Measurements from ENCODE around the gene STAB1. TPM values are rescaled to one million over a fixed set of nuclear protein-coding genes. Genes with fewer than 3 reads are reported as not detected.
A peak's percentile ranks its signal among the peaks of the same experiment; 100 is the strongest.

The STAB1 gene
- total and polyA plus RNA-seq, 2 donors, result 19.5 to 315 TPM

DNA sequence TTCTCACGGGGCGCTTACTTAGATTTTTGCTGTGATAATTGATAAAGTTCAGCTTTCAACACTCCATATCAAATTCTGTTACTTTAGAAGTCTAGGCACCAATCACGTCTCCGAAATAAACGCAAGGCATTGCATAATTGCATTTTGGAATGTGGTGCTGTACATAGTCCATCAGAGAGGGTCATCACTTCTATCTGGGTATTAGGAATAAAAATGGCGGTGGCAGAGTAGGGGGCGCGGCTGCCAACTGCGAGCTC is 40.9 kb downstream of the STAB1 start:
- WGBS, result 19% methylated on average over 9 of the region's 9 CpGs
- Histone ChIP-seq H3K27ac (ENCODE audit: low read depth in 1 of 2, low read length in 1 of 2) (no peak overlapping the region), H3K36me3 (ENCODE audit: control insufficient read depth in 2 of 2, insufficient read depth in 2 of 2, low read length in 1 of 2) (peaks cover 0 to 4% of the 10 kb centered on the region in 2 donors), H3K4me3 (ENCODE audit: low read length in 2 of 2) (peak overlapping the region in 1 of 2 donors; percentile 30), H3K9me3 (ENCODE audit: control insufficient read depth in 2 of 2, insufficient read depth in 1 of 2, low read length in 1 of 2) (peaks cover 0 to 1% of the 10 kb centered on the region in 2 donors), H3K27me3 (ENCODE audit: control insufficient read depth in 2 of 2, insufficient read depth in 1 of 2, low read length in 1 of 2) (peaks cover 0 to 19% of the 10 kb centered on the region in 2 donors), H3K4me1 (ENCODE audit: control insufficient read depth in 2 of 2, insufficient read depth in 2 of 2, low read length in 2 of 2) (peaks cover 32 to 51% of the 10 kb centered on the region in 2 donors)
- no peak for DNase-seq (ENCODE audit: low read depth in 6 of 9, low spot score in 9 of 9)

DNA sequence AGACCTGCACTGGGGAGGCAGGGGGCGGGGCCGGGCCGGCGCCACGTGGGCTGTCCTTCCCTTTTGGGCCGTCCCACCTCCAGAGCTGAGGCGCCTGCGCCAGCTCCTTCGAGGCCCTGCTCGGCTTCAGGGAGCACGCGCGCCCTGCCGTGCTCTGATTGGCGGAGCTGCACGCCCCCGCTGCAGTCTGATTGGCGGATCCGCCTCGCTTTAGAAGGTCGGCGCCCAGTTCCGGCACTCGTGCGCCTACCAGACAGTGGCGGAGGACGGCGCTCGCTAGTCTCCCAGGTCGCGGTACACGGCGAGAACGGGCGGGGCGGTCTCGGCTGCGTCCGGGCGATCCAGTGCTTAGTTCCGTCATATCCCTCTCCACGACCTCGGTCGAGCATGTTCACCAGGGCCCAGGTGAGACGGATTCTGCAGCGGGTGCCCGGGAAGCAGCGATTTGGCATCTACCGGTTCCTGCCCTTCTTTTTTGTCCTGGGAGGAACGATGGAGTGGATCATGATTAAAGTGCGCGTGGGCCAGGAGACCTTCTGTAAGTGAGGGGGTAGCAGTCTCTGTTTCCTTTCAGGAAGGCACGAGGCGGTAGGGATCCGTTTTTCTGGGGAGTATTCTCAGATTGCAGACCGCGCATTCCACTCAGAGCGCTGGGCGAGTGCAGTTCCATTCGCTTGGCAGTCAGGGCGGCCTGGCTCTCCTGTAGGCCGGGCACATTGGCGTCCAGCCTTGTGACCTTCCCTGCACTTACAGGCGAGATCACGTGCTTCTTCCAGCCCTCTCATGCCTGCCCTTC is 41.4 kb downstream of the STAB1 start, which contains the start of gene UQCC5:
TSS of gene UQCC5 (plus strand) at position 237 of the 796 bp plus-strand sequence. CDS start at position 388, 151 bp downstream.
- peak within 1 kb of the TSS; percentile 57 to 90 for H3K4me3 ChIP-seq (ENCODE audit: low read length in 2 of 2)
- DNase-seq (ENCODE audit: low read depth in 6 of 9, low spot score in 9 of 9), result peak; percentile 87 to 99 (median 96)
- peak within 1 kb of the TSS; percentile 71 to 72 for H3K27ac ChIP-seq (ENCODE audit: low read depth in 1 of 2, low read length in 1 of 2)
- peaks cover 0 to 1% of the 10 kb centered on the region in 2 donors for H3K9me3 ChIP-seq (ENCODE audit: control insufficient read depth in 2 of 2, insufficient read depth in 1 of 2, low read length in 1 of 2)
- H3K4me1 ChIP-seq (ENCODE audit: control insufficient read depth in 2 of 2, insufficient read depth in 2 of 2, low read length in 2 of 2), result peaks cover 32 to 51% of the 10 kb centered on the region in 2 donors
- WGBS, result under 1% methylated on average over 65 of the region's 65 CpGs
- peaks cover 0 to 19% of the 10 kb centered on the region in 2 donors for H3K27me3 ChIP-seq (ENCODE audit: control insufficient read depth in 2 of 2, insufficient read depth in 1 of 2, low read length in 1 of 2)
- peaks cover 0 to 9% of the 10 kb centered on the region in 2 donors for H3K36me3 ChIP-seq (ENCODE audit: control insufficient read depth in 2 of 2, insufficient read depth in 2 of 2, low read length in 1 of 2)

DNA sequence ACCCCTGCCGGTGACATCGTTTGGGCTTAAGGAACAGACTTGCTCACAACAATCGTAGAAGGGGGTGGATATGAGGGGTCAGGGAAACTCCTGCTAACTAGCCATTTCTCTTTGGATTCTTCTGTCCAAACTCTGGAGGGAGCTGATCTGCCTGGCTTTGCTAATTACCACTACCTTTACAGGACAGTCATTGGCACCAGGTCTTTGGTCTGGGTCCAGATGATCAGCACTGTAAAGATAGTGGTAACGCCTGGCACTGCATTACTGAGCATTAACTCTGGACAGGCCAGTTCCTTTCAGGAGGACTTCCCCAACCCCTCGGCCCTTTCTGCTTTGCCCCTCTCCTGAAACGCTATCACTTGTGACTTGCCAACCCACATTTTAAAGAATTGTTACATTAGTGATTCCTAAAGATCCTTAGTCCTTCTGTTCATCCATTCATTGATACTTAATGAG is 42.1 kb downstream of the STAB1 start:
- no peak for DNase-seq (ENCODE audit: low read depth in 6 of 9, low spot score in 9 of 9)
- H3K27ac ChIP-seq (ENCODE audit: low read depth in 1 of 2, low read length in 1 of 2), result peak overlapping the region; percentile 71 to 72
- H3K9me3 ChIP-seq (ENCODE audit: control insufficient read depth in 2 of 2, insufficient read depth in 1 of 2, low read length in 1 of 2), result peaks cover 0 to 1% of the 10 kb centered on the region in 2 donors
- H3K27me3 ChIP-seq (ENCODE audit: control insufficient read depth in 2 of 2, insufficient read depth in 1 of 2, low read length in 1 of 2), result peaks cover 0 to 19% of the 10 kb centered on the region in 2 donors
- peaks cover 30 to 45% of the 10 kb centered on the region in 2 donors for H3K4me1 ChIP-seq (ENCODE audit: control insufficient read depth in 2 of 2, insufficient read depth in 2 of 2, low read length in 2 of 2)
- peak overlapping the region; percentile 57 to 90 for H3K4me3 ChIP-seq (ENCODE audit: low read length in 2 of 2)
- H3K36me3 ChIP-seq (ENCODE audit: control insufficient read depth in 2 of 2, insufficient read depth in 2 of 2, low read length in 1 of 2), result peaks cover 3 to 11% of the 10 kb centered on the region in 2 donors
- WGBS, result 12% methylated on average over 6 of the region's 6 CpGs

DNA sequence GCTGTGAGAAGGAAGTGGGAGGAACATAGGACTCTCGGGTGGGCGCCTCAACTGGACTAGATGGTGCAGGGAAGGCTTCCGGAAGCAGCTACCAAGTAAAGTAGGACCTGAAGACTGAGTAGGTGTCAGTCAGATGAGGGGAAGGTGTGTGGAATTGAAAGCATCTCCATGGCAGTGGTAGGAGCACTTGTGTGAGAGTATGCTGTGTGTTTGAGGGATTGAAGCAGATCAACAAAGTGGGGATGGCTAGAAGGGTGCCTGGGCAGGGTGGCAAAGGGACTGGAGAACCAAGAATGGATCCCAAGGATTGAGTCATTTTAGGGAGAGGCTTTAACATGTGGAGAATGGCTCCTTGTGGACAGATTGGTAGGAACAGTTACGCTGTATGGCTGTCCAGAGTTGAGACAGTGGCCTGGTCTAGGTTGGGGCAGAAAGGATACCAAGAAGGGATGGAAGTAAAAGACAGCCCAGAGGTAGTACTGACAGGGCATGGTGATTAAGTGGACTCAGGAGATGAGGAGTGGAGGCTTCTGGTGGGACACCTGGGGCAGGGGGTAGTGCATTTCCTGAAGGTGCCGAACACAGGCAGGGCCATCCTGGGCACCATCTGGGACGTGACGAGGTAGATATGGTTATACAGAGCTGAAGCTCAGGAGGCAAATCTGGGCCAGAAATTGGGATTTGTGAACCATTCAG is 42.7 kb downstream of the STAB1 start:
- Histone ChIP-seq H3K4me3 (ENCODE audit: low read length in 2 of 2) (no peak overlapping the region), H3K9me3 (ENCODE audit: control insufficient read depth in 2 of 2, insufficient read depth in 1 of 2, low read length in 1 of 2) (peaks cover 0 to under 1% of the 10 kb centered on the region in 2 donors), H3K36me3 (ENCODE audit: control insufficient read depth in 2 of 2, insufficient read depth in 2 of 2, low read length in 1 of 2) (peaks cover 3 to 11% of the 10 kb centered on the region in 2 donors), H3K27me3 (ENCODE audit: control insufficient read depth in 2 of 2, insufficient read depth in 1 of 2, low read length in 1 of 2) (peaks cover 0 to 14% of the 10 kb centered on the region in 2 donors), H3K27ac (ENCODE audit: low read depth in 1 of 2, low read length in 1 of 2) (no peak overlapping the region), H3K4me1 (ENCODE audit: control insufficient read depth in 2 of 2, insufficient read depth in 2 of 2, low read length in 2 of 2) (peaks cover 23 to 38% of the 10 kb centered on the region in 2 donors)
- no peak for DNase-seq (ENCODE audit: low read depth in 6 of 9, low spot score in 9 of 9)
- 93% methylated on average over 7 of the region's 7 CpGs for WGBS

DNA sequence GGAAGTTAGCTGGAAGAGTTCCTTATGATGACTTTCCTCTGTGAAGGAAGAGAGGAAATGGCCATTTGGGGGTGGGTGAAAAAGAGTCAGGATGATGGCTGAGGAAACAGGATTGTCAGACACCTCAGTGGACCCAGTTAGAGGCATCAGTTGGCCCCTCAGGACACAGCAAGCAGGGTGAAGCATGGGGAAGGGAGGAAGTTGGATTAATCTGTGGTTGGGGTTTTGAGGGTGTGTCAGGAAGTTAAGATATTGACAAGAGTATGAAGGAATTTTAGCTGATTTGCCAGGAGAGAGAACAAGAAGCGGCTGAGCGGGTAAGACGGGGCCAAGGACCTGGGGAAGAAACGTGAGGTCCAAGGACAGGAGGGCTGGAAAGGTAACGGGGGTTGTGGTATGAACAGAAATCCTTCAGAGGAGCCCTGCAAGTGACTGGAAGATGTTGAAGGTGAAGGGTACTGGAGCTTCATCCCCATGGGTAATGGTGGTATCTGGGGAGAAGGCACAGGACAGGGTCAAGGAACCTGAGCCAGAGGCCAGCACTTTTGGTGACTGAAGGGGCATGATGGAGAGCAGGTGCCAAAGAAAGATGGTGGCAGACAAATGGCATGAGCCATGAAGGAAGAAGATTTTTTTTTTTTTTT is 44.0 kb downstream of the STAB1 start:
- peaks cover 21 to 33% of the 10 kb centered on the region in 2 donors for H3K4me1 ChIP-seq (ENCODE audit: control insufficient read depth in 2 of 2, insufficient read depth in 2 of 2, low read length in 2 of 2)
- H3K9me3 ChIP-seq (ENCODE audit: control insufficient read depth in 2 of 2, insufficient read depth in 1 of 2, low read length in 1 of 2), result no peaks in the 10 kb centered on the region
- no peak for DNase-seq (ENCODE audit: low read depth in 6 of 9, low spot score in 9 of 9)
- peaks cover 0 to 6% of the 10 kb centered on the region in 2 donors for H3K27me3 ChIP-seq (ENCODE audit: control insufficient read depth in 2 of 2, insufficient read depth in 1 of 2, low read length in 1 of 2)
- H3K36me3 ChIP-seq (ENCODE audit: control insufficient read depth in 2 of 2, insufficient read depth in 2 of 2, low read length in 1 of 2), result peaks cover 3 to 12% of the 10 kb centered on the region in 2 donors
- WGBS, result 98% methylated on average over 5 of the region's 5 CpGs
- H3K4me3 ChIP-seq (ENCODE audit: low read length in 2 of 2), result no peak overlapping the region
- no peak overlapping the region for H3K27ac ChIP-seq (ENCODE audit: low read depth in 1 of 2, low read length in 1 of 2)

DNA sequence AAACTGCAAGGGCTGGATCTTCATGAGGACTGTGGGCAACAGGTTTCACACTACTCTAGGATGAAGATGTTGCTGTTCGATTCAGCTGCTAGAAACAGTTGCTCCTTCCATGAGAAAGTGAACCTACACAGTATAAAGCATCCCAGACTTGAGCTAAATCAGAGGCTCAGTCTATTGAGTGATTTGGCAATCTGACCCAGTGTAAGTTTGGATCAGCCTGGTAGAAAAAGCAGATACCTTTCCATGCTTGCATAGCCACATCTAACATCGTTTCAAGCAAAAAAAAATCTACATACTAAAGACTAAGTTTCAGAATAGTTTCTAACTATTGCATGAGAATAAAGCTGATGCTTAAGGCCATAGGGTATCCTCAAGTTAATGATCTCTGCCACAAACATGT is 45.9 kb downstream of the STAB1 start:
- Histone ChIP-seq H3K4me3 (ENCODE audit: low read length in 2 of 2) (no peak overlapping the region), H3K9me3 (ENCODE audit: control insufficient read depth in 2 of 2, insufficient read depth in 1 of 2, low read length in 1 of 2) (no peaks in the 10 kb centered on the region), H3K36me3 (ENCODE audit: control insufficient read depth in 2 of 2, insufficient read depth in 2 of 2, low read length in 1 of 2) (peaks cover 3 to 24% of the 10 kb centered on the region in 2 donors), H3K27ac (ENCODE audit: low read depth in 1 of 2, low read length in 1 of 2) (no peak overlapping the region), H3K27me3 (ENCODE audit: control insufficient read depth in 2 of 2, insufficient read depth in 1 of 2, low read length in 1 of 2) (no peaks in the 10 kb centered on the region), H3K4me1 (ENCODE audit: control insufficient read depth in 2 of 2, insufficient read depth in 2 of 2, low read length in 2 of 2) (peaks cover 18 to 24% of the 10 kb centered on the region in 2 donors)
- WGBS, result 93% methylated on average over 2 of the region's 2 CpGs
- DNase-seq (ENCODE audit: low read depth in 6 of 9, low spot score in 9 of 9), result no peak

DNA sequence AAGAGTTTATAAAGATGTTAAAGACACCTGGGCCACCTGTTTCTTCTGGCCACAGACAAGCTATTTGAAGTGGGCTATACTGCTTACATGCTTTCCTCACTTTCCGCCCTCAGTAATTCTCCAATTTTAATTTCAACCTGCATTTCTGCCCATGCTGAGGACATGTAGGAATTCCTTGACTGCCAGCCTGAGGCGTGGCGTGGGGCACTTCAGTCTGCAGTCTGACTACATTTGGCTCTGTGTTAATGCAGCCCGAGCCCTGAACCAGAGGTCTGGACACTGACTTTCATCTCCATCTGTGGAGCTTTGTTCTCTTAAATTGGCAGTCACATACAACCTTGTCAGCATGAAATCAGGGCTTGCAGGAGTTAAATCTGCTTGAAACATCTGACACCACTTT is 49.8 kb downstream of the STAB1 start:
- 99% methylated on average over 4 of the region's 4 CpGs for WGBS
- no peak overlapping the region for H3K4me3 ChIP-seq (ENCODE audit: low read length in 2 of 2)
- DNase-seq (ENCODE audit: low read depth in 6 of 9, low spot score in 9 of 9), result no peak
- H3K27me3 ChIP-seq (ENCODE audit: control insufficient read depth in 2 of 2, insufficient read depth in 1 of 2, low read length in 1 of 2), result no peaks in the 10 kb centered on the region
- H3K27ac ChIP-seq (ENCODE audit: low read depth in 1 of 2, low read length in 1 of 2), result no peak overlapping the region
- no peaks in the 10 kb centered on the region for H3K9me3 ChIP-seq (ENCODE audit: control insufficient read depth in 2 of 2, insufficient read depth in 1 of 2, low read length in 1 of 2)
- H3K36me3 ChIP-seq (ENCODE audit: control insufficient read depth in 2 of 2, insufficient read depth in 2 of 2, low read length in 1 of 2), result peaks cover 17 to 53% of the 10 kb centered on the region in 2 donors
- no peaks in the 10 kb centered on the region for H3K4me1 ChIP-seq (ENCODE audit: control insufficient read depth in 2 of 2, insufficient read depth in 2 of 2, low read length in 2 of 2)

DNA sequence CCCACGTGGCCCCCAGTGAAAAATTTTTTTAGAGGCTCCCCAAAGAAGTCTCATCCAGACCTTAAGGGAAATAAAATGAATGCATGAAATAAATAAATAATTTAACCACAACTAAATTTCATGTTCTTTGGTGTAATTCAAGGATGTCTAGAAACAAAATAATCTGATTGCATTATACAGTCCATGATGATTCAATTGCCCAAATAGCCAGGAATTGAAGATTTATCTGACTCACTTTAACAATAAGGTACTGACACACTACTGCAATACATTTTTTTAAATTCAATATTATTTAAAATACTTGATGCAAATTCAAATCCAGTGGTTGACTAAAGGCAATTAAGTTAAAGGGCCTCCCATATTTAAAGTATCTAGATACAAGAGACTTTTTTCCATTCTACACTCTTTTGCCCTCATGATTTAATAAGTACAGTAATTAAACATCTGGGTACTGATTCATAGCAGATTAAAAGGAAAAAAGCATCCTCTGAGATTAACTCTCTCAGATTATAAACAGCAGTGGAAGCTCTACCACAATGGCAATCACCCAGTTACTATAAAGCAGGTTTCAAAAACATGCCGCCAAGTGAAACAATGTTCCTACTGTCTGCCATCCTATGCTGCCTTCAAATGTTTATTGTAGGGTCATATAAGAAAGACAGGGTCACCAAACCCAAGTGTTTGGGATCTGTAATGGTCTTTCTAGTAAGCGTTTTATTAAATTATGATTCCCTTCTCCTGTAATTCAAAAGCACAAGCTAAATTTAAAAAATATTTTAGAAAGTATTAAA is 51.2 kb downstream of the STAB1 start:
- Histone ChIP-seq H3K4me1 (ENCODE audit: control insufficient read depth in 2 of 2, insufficient read depth in 2 of 2, low read length in 2 of 2) (no peaks in the 10 kb centered on the region), H3K9me3 (ENCODE audit: control insufficient read depth in 2 of 2, insufficient read depth in 1 of 2, low read length in 1 of 2) (no peaks in the 10 kb centered on the region), H3K27me3 (ENCODE audit: control insufficient read depth in 2 of 2, insufficient read depth in 1 of 2, low read length in 1 of 2) (no peaks in the 10 kb centered on the region), H3K27ac (ENCODE audit: low read depth in 1 of 2, low read length in 1 of 2) (no peak overlapping the region), H3K4me3 (ENCODE audit: low read length in 2 of 2) (no peak overlapping the region), H3K36me3 (ENCODE audit: control insufficient read depth in 2 of 2, insufficient read depth in 2 of 2, low read length in 1 of 2) (peaks cover 25 to 59% of the 10 kb centered on the region in 2 donors)
- 95% methylated on average over 3 of the region's 3 CpGs for WGBS
- DNase-seq (ENCODE audit: low read depth in 6 of 9, low spot score in 9 of 9), result no peak

All from thymus (tissue), 11 donors.